ENCODE data around the gene SEC14L6. TPM values are rescaled to one million over a fixed set of nuclear protein-coding genes. Genes with fewer than 3 reads are reported as not detected.
A peak's percentile ranks its signal among the peaks of the same experiment; 100 is the strongest.

SEC14L6 gene
- total and polyA plus RNA-seq, 4 experiments from 2014 or later, result not detected

GRCh38 chr22:30472994-30473720, 73.4 kb downstream of the SEC14L6 start:
- no peak for DNase-seq
- Histone ChIP-seq H3K36me3 (ENCODE audit: insufficient read depth, low read length) (no peaks in the 10 kb centered on the region), H3K9me3 (ENCODE audit: control insufficient read depth in 1 of 2, low read length in 2 of 2) (no peaks in the 10 kb centered on the region), H3K4me3 (ENCODE audit: low read length in 2 of 2) (no peak overlapping the region), H3K4me1 (ENCODE audit: insufficient read depth, low read length) (peaks cover 6% of the 10 kb centered on the region), H3K27me3 (ENCODE audit: insufficient read depth, low read length) (no peaks in the 10 kb centered on the region), H3K27ac (ENCODE audit: low read depth, low read length) (no peak overlapping the region)
- H3K27me3 Mint-ChIP-seq, result peaks cover 15 to 20% of the 10 kb centered on the region in 2 donors
- H3K4me3 Mint-ChIP-seq, result no peak overlapping the region
- POLR2A ChIA-PET (ENCODE audit: partially characterized antibody), result no interaction called here
- H3K27ac Mint-ChIP-seq, result peak overlapping the region in 3 of 7 donors; percentile 24 to 83 (median 54)
- intact Hi-C loops (cut with micrococcal nuclease), result no loop called here
- H3K9me3 Mint-ChIP-seq, result no peaks in the 10 kb centered on the region
- H3K4me1 Mint-ChIP-seq, result peaks cover 10 to 15% (median 13%) of the 10 kb centered on the region in 4 donors
- CTCF ChIA-PET (ENCODE audit: partially characterized antibody), result no interaction called here
- no peaks in the 10 kb centered on the region for H3K36me3 Mint-ChIP-seq

Other genes starting within 250 kb of the SEC14L6 start
- gene TBC1D10A, start 219.8 kb downstream of the SEC14L6 start, total RNA-seq, result 10 to 100 TPM; 62.2 to 76.8 TPM
- gene TBC1D10A, start 219.8 kb downstream of the SEC14L6 start, polyA plus RNA-seq, result 10 to 100 TPM; 60.6 to 61.6 TPM
- gene SF3A1, start 189.8 kb downstream of the SEC14L6 start, total RNA-seq, result 100 to 1,000 TPM; 279 to 301 TPM
- gene SF3A1, start 189.8 kb downstream of the SEC14L6 start, polyA plus RNA-seq, result 100 to 1,000 TPM in 1 of 2 donors, 10 to 100 TPM in 1; 44.0 to 155 TPM
- gene CCDC157, start 189.7 kb downstream of the SEC14L6 start, total RNA-seq, result 1 to 10 TPM; 2.1 to 3.0 TPM
- gene CCDC157, start 189.7 kb downstream of the SEC14L6 start, polyA plus RNA-seq, result 1 to 10 TPM in 1 of 2 donors, under 1 TPM in 1; 0.38 to 3.9 TPM
- gene RNF215, start 159.3 kb downstream of the SEC14L6 start, total RNA-seq, result 1 to 10 TPM; 6.1 to 6.6 TPM
- gene RNF215, start 159.3 kb downstream of the SEC14L6 start, polyA plus RNA-seq, result under 1 TPM; 0.29 to 0.53 TPM
- 1 to 10 TPM; 6.0 to 8.6 TPM for gene SEC14L2, start 149.7 kb downstream of the SEC14L6 start, total RNA-seq
- 10 to 100 TPM in 1 of 2 donors, 1 to 10 TPM in 1; 9.7 to 13.8 TPM for gene SEC14L2, start 149.7 kb downstream of the SEC14L6 start, polyA plus RNA-seq
- gene MTFP1, start 121.0 kb downstream of the SEC14L6 start, total RNA-seq, result 10 to 100 TPM; 13.5 to 15.7 TPM
- gene MTFP1, start 121.0 kb downstream of the SEC14L6 start, polyA plus RNA-seq, result 10 to 100 TPM; 31.1 to 47.4 TPM
- gene SEC14L3, start 74.7 kb downstream of the SEC14L6 start, total RNA-seq, result not detected
- not detected for gene SEC14L3, start 74.7 kb downstream of the SEC14L6 start, polyA plus RNA-seq
- gene SEC14L4, start 41.0 kb downstream of the SEC14L6 start, total RNA-seq, result not detected
- gene SEC14L4, start 41.0 kb downstream of the SEC14L6 start, polyA plus RNA-seq, result not detected
- gene GAL3ST1, start 27.9 kb upstream of the SEC14L6 start, total RNA-seq, result 1 to 10 TPM; 1.4 to 2.8 TPM
- gene GAL3ST1, start 27.9 kb upstream of the SEC14L6 start, polyA plus RNA-seq, result under 1 TPM in 1 of 2 donors, not detected in 1; 0.48 TPM
- 10 to 100 TPM; 50.1 to 51.6 TPM for gene PES1, start 45.2 kb upstream of the SEC14L6 start, total RNA-seq
- gene PES1, start 45.2 kb upstream of the SEC14L6 start, polyA plus RNA-seq, result 10 to 100 TPM; 41.3 to 48.7 TPM
- 1 to 10 TPM in 1 of 2 experiments, under 1 TPM in 1; 0.93 to 1.2 TPM for gene TCN2, start 60.4 kb upstream of the SEC14L6 start, total RNA-seq
- 1 to 10 TPM; 1.1 to 2.3 TPM for gene TCN2, start 60.4 kb upstream of the SEC14L6 start, polyA plus RNA-seq
- gene SLC35E4, start 89.0 kb upstream of the SEC14L6 start, total RNA-seq, result 1 to 10 TPM; 2.9 to 3.0 TPM
- under 1 TPM; 0.61 to 1.00 TPM for gene SLC35E4, start 89.0 kb upstream of the SEC14L6 start, polyA plus RNA-seq
- 10 to 100 TPM; 16.8 to 16.9 TPM for gene DUSP18, start 121.1 kb upstream of the SEC14L6 start, total RNA-seq
- gene DUSP18, start 121.1 kb upstream of the SEC14L6 start, polyA plus RNA-seq, result 10 to 100 TPM; 12.4 to 14.4 TPM
- gene OSBP2, start 148.1 kb upstream of the SEC14L6 start, total RNA-seq, result 1 to 10 TPM; 1.1 to 1.3 TPM
- gene OSBP2, start 148.1 kb upstream of the SEC14L6 start, polyA plus RNA-seq, result under 1 TPM; 0.39 to 0.44 TPM